Activated CD4-positive, alpha-beta T cell treated with anti-CD3 and anti-CD28 coated beads, Interleukin-2, amount 50 U/mL, for 1 hour (primary cell): ENCODE data around the gene DPY19L3.
"Not testable (repeated sequence)": the region's sequence is repeated elsewhere in the genome, so short reads cannot be mapped to it uniquely, and the experiment has no call there.

ENCODE experiments used
- DNase-seq: peaks from one replicate; pipeline ENCODE4 v3.0.0-alpha.2; 2020

The DPY19L3 gene

DNA sequence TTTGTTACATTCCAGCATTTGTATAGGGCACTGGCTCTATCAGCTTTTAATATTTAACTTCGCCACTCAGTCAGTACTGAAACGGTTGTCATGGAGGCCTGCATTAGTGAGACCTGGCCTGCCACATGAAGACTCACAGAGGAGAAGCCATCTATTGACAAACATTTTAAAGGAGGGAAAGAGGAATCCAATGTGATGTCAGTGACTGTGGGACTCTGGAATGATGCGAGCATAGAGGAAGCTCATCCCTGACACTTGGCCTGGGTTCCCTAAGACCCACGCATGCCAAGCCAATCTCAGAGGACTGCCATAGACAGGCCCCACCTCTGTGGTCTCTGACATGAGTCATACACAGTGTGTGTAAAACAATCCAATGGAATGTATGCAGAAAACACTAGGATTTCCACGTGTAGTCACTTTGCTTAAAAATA lies 7.9 kb upstream of the DPY19L3 start:
- no peak for DNase-seq

DNA sequence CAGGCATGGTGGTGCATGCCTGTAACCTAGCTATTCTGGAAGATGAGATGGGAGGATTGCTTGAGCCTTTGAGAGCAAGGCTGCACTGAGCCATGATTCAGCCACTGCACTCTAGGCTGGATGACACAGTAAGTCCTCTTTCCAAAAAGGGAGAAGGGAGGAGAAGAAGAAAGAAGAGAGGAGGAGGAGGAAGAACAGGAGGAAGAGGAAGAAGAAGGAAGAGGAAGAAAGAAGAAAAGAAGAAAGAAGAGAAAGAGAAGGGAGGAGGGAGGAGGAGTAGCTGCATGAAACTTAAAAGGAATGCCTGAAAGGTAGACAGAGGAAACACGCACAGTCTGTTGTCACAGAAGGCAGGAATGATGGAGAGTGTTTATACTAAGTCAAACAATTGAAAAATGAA lies 3.6 kb upstream of the DPY19L3 start:
- no peak for DNase-seq

DNA sequence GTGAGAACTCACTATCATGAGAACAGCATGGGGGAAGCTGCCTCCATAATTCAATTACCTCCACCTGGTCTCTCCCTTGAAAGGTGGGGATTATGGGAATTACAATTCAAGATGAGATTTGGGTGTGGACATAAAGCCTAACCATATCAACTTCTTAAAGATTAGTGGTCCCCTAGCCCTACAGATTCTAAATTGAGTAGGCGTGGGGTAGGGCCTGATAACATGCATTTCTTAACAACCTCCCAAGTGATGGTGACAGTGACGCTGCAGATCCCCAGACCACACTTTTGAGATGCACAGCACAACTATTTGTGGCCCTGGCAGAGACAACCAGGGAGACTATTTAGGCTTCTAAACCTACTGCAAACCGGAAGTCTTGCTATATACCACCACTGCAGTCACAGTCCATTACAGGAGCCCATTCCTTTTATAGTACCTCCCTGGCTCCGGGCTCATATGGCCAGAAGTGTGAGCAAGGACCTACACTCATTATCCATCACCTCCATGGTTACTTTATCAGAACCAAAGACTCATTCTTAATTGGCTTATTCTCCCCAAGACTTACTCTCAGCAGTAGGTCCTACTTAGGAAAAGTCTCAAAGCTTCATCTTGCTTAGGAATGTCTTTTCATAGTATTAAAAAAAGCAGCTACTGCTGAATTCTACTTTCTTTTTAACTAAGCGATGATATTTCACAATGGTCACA lies 2.1 kb upstream of the DPY19L3 start:
- no peak for DNase-seq

DNA sequence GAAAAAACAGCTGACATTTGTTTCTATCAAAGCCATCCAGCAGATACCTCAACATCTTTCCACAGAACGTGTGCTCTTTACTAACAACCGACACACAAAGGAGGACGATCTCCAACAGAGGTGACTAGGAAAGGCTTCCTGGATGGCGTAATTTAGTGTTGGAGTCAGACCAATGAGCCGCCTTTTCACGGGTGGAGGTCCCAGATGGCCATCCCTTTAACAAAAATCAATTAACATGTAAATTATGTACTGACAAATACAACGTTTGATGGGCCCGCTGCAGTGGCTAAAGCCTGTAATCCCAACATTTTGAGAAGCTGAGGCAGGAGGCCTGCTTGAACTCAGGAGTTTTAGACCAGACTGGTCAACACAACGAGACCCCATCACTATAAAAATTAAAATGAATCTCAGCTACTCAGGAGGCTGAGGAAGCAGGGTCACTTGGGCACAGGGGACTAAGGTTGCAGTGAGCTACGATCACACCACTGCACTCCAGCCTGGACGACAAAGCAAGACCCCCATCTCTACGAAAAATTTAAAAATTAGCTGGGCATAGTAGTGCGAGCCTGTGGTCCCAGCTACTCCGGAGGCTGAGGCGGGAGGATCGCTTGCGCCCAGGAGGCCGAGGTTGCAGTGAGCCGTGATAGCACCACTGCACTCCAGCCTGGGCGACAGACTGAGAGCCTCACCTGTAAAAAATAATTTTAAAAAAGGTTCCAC lies 1.2 kb upstream of the DPY19L3 start:
- DNase-seq, result no peak

DNA sequence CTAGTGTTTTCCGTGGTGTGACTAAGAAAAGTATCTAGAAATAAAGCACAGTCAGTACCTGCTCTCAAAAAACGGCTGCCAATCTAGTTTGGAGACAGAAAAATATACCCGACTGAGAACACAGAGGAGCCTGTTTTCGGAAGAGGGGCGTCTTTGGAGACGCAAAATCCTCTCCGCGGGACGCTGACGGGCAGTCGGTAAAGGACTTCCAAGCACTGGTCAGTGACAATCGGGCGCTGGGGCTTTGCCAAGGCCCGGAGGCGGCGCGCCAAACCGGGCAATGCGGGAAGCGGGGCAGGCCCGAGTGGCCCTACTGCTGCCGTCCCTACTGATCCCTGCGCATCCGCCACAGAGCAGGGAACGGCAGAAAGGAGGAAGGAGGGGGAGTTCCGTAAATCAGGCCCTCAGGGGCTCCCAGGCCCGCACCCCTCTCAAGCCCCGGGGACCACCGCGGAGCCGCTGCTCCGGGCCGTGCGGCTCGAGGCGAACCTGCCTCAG lies 588 bp upstream of the DPY19L3 start:
- DNase-seq, result no peak

DNA sequence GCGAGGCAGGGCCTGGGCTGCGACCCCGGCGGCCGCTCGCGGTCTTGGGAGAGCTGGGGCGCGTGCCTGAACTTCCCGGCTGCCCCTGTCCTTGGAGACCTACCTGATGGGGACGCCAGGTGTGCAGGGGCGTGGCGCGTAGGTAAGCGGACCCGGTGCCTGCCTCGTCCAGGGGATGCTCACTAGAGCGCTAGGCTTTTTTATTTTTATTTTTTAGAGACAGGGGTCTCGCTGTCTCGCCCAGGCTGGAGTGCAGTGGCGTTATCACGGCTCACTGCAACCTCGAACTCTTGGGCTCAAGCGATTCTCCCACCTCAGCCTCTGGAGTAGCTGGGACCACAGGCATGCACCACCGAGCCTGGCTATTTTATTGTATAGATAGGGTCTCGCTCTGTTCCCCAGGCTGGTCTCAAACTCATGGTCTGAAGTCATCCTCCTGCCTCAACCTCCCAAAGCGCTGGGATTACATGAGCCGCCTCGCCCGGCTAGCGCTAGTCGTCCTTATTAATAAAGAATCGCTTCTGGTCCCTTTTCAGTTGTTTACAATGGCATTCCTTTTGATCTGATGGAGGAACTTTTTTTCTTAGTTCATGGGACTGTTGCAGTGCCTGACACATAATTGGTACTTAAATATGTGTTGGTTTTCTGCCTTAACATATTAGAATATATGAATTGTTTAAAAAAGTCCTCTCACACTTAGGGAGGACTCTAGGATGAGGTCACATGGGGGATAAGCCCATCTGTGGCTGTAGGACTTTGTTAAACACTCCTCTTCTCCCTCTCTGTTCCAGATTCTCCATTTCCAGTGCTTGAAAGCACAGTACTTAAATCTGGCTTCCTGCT lies 812 bp downstream of the DPY19L3 start:
- DNase-seq, result no peak

DNA sequence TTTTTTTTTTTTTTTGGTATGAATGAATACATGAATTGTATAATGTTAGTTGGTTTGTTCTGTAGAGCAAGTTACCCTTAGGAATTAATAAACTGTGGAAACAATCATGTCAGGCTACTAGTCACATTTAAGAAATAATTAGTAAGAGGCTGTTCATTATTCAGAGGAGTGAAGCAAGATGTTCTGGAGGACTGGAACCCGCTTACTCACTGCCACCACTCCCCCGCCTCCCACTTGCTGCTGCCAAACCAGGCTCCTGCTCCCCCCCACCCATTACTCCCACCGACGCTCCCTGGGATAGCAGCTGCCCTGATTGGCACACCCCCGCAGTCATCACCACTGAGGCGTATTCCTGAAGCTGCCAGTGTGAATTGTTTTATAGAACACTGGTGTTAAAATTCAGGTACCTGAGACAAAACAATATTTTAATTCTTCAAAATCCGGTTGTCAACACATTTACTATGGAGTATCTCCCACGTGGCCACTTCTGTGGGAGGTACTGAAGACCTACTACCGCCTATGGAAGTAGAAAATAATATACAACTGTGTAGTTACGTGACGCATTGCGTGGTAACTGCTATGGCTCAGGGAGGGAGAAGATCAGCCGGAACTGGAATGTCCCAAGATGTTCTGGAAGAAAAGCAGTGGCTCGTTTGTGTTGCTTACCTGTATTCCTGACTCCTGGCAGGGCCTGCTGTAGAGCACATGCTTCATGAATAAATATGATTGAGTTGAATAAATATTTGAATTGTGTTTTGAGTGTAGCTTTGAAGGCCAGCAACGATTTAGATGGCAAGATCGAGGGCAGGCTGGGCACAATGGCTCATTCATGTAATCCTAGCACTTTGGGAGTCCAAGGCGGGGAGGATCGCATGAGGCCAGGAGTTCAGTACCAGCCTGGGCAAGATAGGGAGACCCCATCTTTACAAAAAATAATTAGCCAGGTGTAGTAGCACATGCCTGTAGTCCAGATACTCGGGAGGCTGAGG lies 1.7 kb downstream of the DPY19L3 start:
- no peak for DNase-seq

DNA sequence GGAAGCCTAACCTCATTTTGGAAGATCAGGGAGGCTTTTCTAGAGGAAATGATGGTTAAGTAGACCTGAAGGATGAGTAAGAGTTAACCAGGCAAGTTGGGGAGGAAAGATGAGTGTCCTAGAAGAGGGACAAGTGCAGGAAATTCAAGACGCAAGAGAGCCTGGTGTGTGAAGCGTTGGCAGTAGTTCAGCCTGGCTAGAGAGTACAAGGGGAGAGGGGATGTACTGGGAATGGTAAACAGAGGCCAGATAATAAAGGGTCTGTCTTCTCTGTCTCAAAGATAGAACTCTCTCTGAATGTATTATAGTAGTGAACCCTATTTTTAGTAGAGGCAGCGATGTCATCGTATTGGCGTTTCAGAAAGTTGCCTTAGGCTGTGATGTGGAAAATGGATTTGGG lies 9.7 kb downstream of the DPY19L3 start:
- DNase-seq, result no peak

DNA sequence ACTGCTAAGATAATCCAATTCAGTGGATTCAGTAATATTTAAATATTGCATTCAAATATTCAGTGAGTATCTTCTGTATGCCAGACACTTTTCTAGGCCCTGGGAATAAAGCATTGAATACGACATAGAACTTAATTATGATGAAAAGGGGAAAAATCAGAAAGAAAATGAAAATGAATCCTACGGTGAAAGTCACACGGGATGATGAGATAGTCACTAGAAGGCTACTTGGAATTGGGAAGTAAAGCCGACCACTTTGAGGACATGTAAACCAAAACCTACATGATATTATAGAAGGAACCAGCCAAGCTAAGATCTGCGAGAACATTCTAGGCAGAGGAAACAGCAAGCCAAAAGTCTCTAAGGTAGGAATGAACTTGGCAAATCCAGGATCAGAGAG lies 10.1 kb downstream of the DPY19L3 start:
- no peak for DNase-seq

DNA sequence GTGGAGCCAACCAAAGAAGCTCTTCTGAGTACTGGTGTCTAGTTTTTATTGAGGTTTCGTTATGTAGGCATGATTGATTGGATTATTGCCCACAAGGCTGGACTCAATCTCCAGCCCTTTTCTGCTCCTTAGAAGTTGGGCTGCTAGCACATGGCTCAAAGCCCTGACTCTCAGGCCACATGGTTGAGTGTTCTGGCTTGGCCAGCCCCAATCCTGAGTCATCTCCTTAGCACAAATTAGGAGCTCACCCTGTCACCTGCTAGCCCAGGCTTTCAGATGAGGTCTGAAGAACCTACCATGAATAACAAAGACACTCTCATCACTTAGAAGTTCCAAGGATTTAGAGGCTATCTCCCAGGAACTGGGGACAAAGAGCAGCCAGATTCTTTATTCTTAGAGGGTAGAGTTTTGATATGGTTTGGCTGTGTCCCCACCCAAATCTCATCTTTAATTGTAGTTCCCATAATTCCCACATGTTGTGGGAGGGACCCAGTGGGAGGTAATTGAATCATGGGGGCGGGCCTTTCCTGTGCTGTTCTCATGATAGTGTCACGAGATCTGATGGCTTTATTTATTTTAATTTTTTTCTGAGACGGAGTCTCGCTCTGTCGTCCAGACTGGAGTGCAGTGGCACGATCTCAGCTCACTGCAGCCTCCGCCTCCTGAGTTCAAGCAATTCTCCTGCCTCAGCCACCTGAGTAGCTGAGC lies 11.3 kb downstream of the DPY19L3 start:
- DNase-seq, result no peak

DNA sequence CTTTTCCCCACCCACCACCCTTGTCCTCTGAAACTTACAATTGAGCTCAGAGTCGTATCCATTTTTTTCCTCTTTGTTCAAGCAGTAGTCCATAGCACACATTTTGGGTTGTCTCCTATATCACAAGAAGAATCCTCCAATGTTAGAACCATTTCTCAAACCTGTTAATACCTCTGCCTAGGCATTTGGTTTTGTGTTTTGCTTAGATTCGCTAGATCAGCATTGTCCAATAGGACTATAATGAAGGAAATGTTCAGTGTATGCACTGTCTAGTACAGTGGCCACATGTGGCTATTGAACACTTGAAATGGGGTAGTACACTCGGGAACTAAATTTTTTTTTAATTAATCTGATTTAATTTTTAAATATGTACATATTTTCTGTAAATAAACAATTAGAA lies 12.6 kb downstream of the DPY19L3 start:
- DNase-seq, result no peak

DNA sequence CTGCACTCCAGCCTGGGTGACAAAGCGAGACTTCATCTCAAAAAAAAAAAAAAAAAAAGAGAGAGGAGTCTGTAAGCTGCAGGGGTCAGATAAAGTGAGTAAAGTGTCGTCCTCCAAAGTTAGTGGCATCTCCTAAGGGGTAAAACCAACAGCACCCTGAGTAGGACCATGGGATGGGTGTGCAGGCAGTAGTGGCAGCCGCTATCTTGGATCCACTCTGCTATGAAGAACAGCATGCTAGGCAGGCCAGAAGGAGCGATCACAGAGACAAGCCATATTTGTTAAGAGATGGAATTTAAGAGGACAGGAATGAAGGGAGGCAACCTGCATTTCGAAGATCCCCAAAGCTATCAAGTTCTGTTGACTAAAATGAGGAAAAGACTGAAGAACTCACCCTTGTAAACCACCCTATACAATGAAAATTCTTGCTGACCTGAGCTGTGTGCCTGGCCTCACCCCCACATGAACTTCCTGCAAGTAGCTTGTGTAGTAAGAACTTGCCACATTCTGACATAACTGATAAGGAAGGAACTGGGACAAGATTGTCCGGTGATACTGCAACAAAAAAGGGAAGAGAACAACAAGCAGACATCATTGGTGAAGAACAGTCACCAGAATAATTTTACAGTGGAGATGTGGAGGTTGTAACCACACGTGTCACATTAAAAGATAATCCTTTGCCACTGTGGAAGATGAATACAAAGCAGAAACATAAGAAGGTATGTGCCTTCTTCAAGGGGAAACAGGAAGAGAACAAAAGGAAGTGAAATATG lies 16.2 kb downstream of the DPY19L3 start:
- no peak for DNase-seq

DNA sequence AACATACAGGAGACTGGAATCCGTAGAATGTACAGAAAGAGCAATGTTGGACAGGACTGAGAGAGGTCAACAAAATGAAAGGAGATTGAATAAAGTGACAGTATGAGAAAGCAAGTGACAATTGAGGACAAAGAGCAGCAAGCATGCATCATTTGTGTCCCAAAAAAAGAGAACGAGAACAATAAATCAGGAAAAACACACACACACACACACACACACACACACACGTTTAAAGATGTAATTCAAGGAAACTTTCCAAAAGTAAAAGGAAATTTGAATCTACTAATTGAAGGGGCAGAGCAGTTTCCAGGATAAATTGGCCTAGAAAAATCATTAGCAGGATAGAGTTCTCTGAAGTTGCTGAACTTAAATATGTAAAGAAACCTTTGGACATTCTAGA lies 16.9 kb downstream of the DPY19L3 start:
- no peak for DNase-seq

DNA sequence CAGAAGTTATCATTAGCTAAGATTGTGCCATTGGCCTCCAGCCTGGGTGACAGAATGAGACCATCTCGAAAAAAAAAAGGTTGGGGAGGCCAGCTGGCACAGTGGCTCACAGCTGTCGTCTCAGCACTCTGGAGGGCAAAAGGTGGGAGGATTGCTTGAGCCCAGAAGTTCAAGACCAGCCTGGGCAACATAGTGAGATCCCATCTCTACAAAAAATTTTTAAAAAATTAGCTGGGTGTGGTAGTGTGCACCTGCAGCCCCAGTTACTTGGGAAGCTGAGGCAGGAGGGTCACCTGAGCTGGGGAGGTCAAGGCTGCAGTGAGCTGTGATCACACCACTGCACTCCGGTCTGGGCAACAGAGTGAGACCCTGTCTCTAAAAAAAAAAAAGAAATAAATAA lies 18.4 kb downstream of the DPY19L3 start:
- DNase-seq, result not testable (repeated sequence)

DNA sequence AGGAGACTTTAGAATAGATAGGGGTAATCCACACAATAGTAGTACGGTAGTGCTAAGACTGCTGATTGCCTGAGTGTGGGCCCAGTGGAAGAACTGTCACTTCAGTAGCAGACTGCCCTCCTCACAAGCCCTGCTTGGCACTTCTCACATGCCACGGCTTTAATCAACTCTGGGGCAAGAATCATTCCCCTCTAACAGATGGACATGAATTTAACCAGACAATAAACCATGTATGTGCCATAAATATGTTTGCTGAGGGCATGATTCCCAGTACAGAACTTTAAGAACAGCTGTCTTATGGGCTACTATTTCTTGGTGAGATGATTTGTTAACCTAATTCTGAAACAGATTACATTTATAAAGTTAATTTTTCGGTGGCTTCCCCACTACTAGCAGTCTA lies 22.0 kb downstream of the DPY19L3 start:
- no peak for DNase-seq

DNA sequence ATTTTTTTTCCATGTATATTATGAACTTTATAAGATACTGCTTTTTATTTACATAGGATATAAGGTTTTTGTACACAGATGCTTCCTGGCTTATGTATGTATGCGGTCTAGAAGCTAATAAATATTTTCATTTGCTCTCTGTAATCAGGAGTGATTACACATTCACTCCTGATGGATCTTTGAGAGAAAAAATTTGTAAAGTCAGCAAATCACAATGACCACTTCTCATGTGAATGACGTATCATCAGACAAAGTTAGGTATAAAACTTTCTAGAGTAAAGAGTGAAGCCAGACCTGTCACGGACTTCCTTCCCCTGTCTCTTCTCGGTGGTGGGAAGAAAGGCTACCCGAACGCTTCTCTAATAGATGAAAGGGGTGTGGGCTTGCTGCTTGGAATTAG lies 31.1 kb downstream of the DPY19L3 start:
- DNase-seq, result no peak

DNA sequence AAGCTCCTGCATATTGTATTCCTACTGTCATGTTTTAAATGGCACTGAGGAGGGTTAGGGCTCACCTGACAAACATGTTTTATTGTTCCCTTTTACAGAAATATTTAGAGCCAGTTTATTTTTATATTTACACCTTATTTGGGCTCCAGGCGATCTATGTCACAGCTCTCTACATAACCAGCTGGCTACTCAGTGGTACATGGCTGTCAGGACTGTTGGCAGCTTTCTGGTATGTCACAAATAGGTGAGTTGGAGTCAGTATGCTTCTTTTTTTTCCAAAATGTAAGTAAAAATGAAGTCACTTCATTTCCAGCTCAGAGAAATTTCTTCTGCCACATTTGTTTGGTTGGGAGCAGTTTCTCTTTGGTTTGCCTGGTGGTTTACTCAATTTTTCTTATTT lies 31.5 kb downstream of the DPY19L3 start:
- DNase-seq, result no peak

DNA sequence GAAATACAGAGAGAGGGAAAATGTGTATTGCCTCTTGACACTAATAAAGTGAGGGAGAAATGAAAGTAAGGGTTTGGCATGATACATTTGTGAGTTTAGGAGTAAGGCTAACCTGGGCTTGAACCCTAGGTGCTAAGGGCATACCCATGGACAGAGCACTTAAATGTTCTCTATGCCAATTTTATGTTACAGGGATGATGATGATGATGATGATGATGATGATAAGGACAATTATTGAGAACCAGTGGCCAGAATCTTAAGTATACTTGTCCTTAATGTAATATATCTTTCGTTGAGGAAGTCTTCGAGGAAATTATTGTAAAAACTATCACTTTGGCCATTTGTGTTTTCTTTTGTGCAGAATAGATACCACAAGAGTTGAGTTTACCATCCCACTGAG lies 33.2 kb downstream of the DPY19L3 start:
- no peak for DNase-seq

DNA sequence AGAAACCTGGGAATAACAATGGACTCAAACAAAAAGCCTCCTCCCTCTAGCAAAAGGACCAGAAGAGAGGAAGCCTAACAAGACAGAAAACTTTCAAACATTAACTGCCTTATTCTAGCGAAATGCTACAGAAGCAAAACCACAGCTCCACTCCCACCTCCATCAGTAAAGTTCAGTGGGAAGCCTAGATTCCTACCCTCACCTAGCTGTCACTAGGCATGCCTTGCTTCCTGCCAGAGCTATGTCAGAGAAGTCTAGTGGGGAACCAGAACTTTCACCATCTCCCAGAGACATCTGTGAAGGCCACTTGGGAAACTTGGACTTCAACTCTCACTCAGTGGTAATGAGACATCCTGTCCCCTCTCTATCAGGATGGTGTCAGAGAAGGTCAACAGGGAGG lies 37.1 kb downstream of the DPY19L3 start:
- no peak for DNase-seq

DNA sequence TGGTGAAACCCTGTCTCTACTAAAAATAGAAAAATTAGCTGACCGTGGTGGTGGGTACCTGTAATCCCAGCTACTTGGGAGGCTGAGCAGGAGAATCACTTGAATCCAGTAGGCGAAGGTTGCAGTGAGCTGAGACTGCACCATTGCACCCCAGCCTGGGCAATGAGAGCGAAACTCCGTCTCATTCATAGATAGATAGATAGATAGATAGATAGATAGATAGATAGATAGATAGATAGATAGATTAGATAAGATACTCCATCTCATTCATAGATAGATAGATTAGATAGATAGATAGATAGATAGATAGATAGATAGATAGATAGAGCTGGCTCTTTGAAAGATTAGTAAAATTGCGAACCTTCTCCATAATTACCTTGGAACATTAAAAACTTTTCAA lies 42.0 kb downstream of the DPY19L3 start:
- DNase-seq, result not testable (repeated sequence)

DNA sequence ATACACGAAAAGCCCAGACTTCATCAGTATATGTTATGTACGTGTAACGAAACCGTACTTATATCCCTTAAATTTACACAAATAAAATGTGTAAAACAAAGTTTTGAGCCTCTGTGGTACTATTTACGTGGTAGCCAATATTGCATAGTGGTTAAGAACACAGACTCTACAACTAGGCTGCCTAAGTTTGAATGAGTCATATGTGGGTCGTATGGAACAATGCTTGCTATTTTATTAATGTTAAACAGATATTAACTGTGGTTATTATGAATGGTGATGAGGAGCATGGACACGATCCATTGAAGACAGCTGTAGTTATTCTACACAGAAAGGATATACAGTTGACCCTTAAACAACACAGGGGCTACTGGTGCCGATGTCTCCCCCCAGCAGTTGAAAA lies 42.5 kb downstream of the DPY19L3 start:
- no peak for DNase-seq
